Activated naive CD4-positive, alpha-beta T cell treated with anti-CD3 and anti-CD28 coated beads, Interleukin-2, amount 50 U/mL, for 16 hours (primary cell): ENCODE results near the gene SRM.
A peak's percentile ranks its signal among the peaks of the same experiment; 100 is the strongest.
"Not testable (repeated sequence)": the region's sequence is repeated elsewhere in the genome, so short reads cannot be mapped to it uniquely, and the experiment has no call there.

Experiments
- DNase-seq: peaks from one replicate; pipeline ENCODE4 v3.0.0-alpha.2; 2020

Gene SRM

DNA sequence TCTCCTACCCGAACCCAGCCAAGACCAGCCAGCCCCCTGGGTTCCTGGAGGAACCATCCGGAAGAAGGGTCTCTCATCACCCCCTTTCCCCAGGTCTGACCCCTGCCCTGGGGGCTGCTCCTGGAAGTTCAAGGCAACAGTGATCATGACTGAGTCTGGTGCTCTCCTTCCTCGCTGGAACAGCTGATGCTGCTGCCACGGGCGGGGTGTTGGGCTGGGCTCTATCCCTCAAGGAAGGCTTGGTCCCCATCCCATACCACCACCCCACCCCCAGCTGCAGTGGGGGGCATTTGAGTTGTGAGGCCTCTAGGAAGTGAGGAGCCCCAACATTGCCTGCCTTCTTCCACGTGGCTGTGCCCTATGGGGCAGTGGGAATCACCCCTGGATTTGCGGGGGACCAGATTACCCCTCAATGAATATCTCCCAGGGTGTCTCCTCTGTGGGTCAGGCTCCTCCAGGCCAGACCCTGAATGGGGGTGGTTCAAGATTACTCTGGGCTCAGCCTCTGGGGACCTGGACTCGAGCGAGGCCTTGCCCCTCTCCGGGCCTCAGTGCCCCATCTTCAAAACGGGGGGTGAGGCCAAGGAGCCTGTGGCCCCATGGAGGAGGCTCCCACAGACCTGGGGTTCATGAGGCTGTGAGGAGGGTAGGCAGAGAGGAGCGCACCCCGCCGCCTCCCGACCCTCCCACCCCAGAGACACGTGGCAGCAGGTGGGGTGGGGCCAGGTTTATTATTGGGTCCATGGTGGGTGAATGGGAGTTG is 15.6 kb downstream of the SRM start:
- no peak for DNase-seq

DNA sequence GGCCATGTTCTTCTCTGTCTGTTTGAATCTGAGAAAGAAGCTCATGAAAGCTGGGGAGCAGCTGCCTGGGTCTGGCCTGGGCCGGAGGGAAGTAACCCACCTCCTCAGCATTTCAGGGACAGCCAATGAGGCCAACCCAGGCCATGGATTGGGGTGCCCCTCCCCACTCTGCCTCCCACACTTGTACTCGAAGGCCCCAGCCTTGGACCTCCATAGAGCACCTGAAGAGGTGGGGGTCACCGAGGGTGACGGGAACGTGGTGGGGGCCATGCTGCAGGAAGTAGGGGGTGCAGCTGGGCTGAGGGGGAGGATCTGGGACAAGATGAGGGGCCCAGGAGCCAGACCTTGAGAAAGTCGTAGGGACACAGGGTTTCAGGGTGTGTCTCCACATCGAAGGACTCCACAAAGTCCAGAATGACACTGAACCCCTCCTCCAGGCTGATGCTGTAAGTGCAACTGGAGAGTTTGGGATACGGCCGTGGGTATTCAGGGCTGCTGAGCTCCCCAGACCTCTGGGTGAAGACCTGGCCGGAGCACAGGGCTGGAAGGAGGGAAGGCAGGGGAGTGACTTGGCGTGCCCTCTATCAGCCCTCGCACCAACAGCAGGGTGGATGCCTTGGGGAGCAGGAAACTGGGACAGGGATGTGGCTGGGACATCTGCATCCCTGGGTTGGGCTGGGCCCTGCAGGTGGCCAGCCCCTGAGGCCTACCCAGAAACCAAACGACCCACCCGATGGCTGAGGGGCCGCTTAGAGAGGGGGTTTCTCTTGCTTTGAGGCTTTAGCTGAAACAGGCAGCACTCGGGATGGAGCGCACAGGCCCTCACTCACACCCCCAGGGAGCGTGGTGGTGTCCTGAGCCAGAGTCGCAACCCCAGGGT is 16.6 kb downstream of the SRM start:
- DNase-seq: no peak

DNA sequence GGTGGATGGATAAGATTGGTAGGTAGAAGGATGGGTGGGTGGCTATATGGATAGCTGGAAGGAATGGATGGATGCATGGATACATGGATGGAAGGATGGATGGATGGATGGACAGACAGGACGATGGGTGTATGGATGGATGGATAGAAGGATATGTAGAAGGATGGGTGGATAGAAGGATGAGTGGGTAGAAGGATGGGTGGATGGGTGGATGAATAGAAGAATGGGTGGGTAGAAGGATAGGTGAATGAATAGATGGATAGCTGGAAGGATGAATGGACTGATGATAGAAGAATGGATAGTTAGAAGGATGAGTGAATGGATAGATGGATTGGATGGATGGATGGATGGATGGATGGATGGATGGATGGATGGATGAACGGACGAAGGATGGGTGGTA is 17.8 kb downstream of the SRM start:
- DNase-seq: no peak

DNA sequence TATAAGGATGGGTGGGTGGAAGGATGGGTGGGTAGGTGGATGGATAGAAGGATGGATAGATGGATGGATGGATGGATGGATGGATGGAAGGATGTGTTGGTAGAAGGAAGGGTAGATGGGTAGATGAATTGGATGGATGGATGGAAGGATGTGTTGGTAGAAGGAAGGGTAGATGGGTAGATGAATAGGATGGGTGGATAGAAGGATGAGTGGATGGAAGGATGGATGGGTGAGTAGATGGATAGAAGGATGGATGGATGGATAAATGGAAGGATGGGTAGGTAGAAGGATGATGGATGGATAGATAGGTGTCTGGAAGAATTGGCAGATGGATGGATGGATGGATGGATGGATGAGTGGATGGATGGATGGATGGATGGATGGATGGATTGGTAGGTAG is 18.8 kb downstream of the SRM start:
- no peak for DNase-seq

DNA sequence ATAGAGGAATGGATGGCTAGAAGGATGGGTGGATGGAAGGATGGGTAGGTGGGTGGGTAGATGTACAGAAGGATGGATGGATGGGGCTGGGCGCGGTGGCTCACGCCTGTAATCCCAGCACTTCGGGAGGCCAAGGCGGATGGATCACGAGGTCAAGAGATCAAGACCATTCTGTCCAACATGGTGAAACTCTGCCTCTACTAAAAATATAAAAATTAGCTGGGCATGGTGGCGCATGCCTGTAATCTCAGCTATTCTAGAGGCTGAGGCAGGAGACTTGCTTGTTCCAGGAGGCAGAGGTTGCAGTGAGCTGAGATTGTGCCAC is 19.8 kb downstream of the SRM start:
- not testable (repeated sequence) for DNase-seq

DNA sequence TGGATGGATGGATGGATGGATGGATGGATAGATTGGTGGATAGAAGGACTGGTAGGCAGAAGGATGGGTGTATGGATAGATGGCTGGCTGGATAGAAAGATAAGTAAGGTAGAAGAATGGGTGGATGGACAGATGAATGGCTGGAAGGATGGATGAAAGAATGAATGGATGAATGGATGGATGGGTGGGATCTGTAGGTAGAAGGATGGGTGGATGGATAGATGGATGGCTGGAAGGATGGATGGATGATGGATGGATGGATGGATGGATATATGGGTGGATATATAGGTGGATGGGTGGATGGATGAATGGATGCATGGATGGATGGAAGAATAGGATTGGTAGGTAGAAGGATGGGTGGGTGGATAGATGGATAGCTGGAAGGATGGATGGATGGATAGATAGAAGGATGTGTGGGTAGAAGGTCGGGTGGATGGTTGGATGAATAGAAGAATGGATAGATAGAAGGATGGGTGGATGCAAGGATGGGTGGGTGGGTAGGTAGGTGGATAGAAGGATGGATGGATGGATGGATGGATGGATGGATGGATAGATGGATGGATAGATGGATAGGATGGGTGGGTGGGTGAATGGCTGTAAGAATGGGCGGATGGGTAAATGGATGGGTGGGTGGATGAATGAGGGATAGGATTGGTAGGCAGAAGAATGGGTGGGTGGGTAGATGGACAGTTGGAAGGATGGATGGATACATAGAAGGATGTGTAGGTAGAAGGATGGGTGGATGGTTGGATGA is 20.3 kb downstream of the SRM start:
- no peak for DNase-seq

DNA sequence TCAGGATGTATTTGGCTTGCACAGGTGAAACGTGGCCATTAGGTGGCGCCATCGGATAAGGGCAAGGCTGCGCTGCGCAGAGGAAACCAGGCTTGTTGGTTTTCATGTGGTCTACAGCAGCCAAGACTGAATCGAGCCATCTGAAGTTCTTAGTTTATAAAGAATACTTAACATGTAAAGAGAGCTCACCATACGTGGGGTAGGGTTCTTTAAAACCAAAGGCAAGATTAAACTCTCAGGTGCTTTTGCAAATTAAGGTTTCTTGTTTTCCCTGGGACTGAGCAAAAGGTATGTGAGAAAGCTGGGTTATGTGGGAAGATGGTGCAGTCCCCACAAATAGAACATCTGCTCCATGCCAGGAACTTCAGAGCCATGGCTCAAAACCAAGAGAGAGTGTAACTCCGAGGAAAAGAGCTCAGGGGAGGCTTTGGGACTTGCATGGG is 22.1 kb downstream of the SRM start:
- peak; percentile 86 for DNase-seq

DNA sequence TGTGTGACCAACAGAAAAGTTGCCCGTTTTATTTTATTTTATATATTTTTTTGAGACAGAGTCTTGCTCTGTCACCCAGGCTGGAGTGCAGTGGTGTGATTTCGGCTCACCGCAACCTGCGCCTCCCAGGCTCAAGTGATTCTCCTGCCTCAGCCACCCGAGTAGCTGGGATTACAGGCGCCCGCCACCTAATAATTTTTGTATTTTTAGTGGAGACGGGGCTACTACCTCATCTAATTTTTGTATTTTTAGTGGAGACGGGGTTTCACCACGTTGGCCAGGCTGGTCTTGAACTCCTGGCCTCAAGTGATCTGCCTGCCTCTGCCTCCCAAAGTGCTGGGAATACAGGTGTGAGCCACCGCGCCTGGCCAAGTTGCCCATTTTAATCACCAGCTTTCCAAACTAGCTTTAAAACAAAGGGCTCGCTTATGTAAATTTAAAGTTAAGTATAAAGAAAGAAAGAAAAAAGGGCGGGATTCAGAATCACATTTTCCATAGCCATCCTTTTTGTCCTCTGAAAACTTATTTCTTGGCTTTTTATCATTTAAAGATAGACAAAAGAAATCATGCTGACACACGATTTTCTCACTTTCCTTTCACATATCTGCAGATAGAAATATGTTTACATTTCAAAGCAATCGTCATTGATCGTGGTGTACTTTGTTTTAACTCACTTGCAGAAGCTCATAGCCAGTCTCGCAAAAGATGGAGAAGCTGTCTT is 22.6 kb downstream of the SRM start:
- DNase-seq: not testable (repeated sequence)

DNA sequence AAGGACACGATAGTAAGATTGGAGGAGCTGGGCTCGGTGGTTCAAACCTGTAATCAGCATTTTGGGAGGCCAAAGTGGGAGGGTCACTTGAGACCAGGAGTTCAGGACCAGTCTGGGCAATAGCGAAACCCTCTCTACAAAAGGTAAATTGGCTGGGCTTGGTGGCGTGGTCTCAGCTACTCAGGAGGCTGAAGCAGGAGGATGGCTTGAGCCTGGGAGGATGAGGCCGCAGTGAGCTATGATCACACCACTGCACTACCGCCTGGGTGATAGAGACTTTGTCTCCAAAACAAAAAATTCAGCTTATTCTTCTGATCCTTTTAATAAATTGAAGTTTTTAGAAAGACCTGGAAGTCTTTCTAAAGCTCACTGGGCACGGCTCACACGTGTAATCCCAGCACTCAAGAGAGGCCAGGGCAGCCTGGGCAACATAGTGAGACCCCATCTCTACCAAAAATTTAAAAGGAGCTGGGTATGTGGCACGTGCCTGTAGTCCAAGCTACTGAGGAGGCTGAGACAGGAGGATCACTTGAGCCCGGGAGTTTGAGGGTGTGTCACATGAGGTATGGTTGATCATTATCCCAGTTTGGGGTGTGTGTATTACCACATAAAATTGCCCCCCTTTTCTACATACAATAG is 28.1 kb downstream of the SRM start:
- DNase-seq: no peak

DNA sequence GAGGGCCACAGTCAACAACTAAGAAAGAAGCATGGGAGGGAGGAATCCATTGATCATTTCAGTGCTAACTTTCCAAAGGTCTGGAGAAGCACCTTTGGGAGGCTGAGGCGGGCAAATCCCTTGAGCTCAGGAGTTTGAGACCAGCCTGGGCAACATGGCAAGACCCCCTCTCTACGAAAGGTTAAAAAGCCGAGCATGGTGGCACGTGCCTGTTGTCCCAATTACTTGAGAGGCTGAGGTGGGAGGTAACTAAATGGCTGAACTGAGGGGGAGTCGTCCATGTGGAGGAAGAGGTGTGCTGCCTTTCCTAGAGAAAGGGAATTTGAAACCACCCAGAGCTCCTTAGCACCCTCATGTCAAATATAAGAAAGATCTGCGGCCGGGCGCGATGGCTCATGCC is 29.0 kb downstream of the SRM start:
- no peak for DNase-seq

DNA sequence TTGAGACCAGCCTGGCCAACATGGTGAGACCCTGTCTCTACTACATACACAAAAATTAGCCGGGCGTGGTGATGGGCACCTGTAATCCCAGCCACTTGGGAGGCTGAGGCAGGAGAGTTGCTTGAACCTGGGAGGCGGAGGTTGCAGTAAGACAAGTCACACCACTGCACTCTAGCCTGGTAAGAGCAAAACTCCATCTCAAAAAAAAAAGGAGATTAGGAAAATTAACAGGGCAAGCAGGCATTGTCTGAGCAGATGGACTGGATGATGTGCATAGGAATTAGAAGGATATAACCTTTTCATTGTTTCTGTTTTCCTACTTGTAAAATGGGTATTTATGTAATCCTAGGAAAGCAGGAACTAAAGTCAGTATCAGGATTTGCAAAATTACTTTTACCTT is 31.8 kb downstream of the SRM start:
- no peak for DNase-seq

DNA sequence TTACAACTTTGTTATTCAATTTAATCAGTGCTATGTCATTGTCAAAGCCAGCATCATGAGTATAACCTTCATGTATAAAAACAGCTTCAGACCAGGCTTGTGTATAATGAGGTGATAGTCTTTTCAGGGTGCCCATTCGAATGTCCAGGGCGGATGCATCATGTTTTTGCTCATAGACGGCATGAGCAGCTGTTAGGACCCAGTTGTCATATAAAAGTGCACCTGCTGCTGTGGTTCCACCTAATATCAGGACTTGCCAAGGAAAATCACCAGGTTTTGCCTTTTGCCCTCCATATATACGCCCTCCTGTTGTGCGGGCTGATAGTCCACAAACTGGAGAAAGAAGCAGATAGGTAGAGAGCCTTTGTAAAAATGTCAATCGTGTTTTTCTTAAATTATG is 32.5 kb downstream of the SRM start:
- no peak for DNase-seq

DNA sequence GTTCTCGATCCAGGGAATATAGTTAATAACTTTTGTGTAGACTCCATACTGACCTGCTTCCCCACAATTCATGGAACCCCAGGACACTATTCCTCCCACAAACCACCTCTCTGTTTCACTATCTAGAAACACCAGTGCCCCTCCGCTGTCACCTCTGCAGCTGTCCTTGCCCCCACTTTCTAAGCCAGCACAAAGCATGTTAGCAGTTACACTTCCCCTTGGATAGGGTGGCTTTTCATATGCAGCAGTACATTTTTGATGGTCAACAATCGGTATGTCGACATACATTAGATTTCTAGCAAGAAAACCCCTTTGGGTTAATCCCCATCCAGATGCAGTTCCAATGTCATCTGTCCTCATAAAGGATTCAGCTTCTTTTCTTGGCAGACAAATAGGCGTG is 32.9 kb downstream of the SRM start:
- DNase-seq: no peak

DNA sequence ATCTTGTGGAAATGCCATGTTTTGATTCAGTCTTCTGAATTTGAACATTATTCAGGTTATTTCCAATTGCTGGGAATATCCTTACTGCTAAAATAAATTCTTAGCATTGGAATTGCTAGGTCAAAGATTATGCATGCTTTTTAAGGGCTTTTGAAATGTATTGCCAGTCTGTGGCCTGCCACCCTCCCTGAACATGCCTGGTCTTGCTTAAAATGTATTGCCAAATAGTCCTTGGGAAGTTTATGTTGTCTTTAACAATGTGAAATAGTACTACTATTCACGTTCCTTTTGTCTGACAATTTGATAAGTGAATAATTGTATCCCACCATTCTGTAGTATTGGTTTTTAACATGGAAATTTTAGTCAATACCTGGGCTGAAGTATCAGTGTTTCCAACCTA is 33.8 kb downstream of the SRM start:
- DNase-seq: no peak

DNA sequence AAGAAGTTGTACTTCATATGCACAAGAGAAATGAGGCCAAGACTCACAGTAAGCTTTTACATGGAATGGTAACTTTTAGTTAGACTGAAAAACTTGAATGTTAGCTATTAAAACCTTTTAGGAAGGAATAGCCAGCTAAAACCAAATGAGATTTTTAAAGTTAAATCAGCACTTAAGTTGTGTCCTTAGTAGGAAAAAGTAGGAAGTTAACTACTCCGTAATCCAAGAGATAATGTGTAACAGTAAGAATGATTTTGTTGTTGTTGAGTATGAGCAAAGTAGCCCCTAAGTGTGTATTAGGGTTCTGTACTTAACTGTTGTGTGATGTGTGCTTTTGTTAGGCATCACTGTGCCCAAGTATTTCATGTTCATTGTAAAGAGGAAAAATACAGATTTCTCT is 34.2 kb downstream of the SRM start:
- no peak for DNase-seq

DNA sequence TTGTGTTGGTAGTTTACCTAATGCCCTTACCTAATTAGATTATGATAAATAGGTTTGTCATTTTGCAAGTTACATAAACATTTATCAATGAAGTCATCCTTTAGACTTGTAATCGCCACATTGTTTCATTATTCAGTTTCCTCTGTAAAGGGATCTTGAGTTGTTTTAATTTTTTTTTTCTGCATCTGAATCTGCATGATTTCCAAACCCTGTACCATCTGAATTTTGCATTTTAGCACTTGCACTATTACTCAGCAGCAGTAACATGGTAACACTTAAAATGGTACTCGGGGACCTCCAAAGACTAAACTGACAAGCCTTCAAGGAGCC is 35.0 kb downstream of the SRM start:
- DNase-seq: no peak

DNA sequence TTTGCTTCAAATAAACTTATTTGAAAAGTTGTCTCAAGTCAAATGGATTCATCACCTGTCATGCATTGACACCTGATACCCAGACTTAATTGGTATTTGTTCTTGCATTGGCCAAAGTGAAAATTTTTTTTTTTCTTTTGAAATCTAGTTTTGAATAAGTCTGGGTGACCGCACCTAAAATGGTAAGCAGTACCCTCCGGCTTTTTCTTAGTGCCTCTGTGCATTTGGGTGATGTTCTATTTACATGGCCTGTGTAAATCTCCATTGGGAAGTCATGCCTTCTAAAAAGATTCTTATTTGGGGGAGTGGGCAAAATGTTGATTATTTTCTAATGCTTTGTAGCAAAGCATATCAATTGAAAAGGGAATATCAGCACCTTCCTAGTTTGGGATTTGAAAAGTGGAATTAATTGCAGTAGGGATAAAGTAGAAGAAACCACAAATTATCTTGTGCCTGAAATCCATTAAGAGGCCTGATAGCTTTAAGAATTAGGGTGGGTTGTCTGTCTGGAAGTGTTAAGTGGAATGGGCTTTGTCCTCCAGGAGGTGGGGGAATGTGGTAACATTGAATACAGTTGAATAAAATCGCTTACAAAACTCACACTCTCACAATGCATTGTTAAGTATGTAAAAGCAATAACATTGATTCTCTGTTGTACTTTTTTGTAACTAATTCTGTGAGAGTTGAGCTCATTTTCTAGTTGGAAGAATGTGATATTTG is 35.5 kb downstream of the SRM start:
- DNase-seq: no peak

DNA sequence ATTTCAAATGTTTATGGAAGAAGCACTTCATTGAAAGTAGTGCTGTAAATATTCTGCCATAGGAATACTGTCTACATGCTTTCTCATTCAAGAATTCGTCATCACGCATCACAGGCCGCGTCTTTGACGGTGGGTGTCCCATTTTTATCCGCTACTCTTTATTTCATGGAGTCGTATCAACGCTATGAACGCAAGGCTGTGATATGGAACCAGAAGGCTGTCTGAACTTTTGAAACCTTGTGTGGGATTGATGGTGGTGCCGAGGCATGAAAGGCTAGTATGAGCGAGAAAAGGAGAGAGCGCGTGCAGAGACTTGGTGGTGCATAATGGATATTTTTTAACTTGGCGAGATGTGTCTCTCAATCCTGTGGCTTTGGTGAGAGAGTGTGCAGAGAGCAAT is 36.6 kb downstream of the SRM start:
- no peak for DNase-seq

DNA sequence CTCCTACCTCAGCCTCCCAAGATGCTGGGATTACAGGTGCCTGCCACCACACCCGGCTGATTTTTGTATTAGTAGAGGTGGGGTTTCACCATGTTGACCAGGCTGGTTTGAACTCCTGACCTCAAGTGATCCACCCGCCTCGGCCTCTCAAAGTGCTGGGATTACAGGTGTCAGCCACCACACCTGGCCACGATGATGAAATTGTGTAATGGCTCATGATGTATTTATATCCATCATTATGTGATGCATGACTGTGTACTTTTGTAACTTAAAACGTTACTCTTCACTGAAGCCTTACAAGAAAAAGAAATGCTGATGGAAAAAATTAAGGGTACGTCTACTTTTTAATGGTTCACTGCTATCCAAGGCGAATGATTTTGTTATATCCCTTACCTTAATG is 39.8 kb downstream of the SRM start:
- no peak for DNase-seq

DNA sequence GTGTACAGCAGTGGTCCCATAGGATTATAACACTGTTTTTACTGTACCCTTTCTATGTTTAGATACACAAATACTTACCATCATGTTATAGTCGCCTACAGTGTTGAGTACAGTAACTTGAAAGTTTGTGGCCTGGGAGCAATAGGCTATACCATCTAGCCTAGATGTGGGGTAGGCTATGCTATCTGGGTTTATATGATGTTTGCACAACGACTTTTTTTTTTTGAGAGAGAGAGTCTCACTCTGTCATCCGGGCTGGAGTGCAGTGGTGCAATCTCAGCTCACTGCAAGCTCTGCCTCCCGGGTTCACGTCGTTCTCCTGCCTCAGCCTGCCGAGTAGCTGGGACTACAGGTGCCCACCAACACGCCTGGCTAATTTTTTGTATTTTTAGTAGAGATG is 40.5 kb downstream of the SRM start:
- not testable (repeated sequence) for DNase-seq

DNA sequence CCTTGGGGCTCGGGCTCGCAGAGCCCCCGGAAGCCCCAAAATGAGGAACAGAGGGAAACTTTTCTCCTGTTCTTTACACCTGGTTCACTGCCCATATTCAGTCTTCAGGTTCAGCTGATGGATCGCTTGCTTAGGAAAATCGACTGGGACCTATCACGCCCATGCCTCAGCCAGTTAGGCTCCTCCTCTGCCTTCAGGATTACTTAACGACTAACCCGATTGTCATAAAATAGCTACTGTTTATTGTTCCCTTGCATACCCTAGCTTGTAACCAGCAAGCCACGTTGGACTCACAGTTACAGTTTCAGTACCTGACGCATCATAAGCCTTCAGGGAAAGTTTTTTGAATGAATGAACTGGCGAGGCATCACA is 46.7 kb downstream of the SRM start:
- no peak for DNase-seq
